Cardiac septum (tissue), 1 donor: ENCODE measurements around the gene SNRNP200. TPM values are rescaled to one million over a fixed set of nuclear protein-coding genes. Genes with fewer than 3 reads are reported as not detected.

Source experiments
- DNase-seq: peaks from one replicate; pipeline ENCODE4 v3.0.0-alpha.2; 2020; ENCODE audit warnings: low spot score
- intact Hi-C: fragments of 100-400 bp; cut with DNase I; formaldehyde crosslinking; loops from one replicate; pipeline ENCODE4 v1.14.0; 2022
- total RNA-seq: library from RNA; stranded (reverse); fragmentation: NEBNext Ultra II Directional; extraction: Animal tissue kit (Norgen Biotek cat#: 25700); gene quantifications from one replicate; pipeline ENCODE4 v1.2.1, GENCODE V29; 2021
- donor health status: DM: no; HTN: no; CAD: no.

SNRNP200 gene
- total RNA-seq, 1 donor from 2014 or later: 62.2 TPM

DNA sequence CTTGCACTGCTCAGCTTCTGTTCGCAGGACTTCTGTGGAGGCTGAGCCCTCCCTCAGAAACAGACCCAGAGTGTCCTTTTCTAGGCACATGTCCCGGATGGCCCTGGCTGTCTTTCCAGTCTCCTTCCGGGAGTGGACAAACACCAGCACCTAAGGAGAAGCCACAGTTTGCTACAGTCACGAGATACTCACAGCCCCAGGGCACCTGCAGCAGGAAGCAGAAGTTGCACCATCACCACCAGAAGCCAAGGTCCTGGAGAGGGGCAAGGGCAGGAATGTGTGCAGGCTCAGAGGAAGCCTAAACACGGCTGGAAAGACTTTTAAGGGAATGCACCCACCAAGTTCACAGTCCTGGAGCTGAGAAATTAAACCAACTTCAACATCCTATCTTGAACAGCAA lies 13.6 kb downstream of the SNRNP200 start:
- intact Hi-C loops: no loop called here
- no peak for DNase-seq

DNA sequence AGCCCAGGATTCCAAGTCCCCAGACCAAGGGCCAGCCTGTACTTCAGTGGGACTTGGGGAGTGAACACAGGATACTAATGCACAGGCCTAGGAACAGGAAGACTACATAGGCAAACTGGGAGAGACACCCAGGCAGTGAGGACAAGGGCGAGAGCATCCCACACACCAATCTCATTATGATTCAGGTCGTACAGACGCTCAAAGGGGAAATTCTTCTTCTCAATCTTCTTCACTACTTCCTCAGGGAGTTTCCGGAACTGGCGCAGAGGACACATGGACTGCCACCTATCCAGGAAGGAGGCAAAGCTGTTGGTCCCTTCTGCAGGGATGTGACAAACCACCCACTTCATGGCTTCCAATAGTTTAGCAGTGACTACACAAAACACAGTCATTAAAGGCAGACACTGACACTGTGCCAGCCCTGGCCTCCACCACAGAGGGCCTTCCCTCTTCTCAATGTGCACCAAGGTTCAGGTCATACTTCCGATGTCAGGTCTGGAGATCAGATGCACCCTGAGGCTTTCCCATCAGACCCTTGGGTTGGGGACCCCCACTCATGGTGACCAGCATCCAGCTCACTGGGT lies 18.0 kb downstream of the SNRNP200 start:
- DNase-seq: no peak
- intact Hi-C loops: no loop called here

DNA sequence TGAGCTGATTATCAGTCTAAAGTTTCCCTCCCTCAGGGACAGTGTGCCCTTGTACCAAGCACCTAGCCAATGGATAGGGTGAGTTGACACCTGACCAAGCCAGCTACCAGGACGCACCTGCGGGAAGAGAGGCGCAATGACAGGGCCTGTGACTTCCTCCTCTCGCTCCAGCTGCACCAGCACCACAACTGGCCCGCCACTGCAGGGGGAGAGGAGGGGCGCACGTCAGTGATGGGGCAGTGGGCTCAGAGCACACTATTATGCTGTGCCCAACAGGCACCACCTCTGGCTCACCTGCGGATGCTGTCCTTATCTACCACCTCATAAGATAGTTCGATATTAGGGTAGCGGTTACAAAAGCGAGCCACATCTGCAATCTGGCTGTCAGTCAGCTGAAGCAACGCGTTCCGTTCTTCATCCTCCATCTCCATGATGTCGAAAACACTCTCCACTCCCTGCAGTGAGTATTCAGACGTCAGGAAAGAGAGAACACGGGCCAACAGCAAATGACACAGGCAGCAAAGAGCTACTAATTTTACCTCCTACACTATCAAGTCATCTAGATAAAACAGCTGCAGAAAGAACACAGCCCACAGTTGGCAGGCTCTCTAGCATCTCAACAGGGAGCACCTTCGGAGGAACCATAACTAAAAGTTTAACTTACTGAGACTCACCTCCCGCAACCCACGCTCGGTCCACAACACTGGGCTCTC lies 28.4 kb downstream of the SNRNP200 start:
- intact Hi-C loops: no loop called here
- DNase-seq: no peak

- DNase-seq: no peak
- intact Hi-C loops: no loop called here
These were observed 30.8 kb downstream of the SNRNP200 start for GRCh38 chr2:96274355-96275056.

DNA sequence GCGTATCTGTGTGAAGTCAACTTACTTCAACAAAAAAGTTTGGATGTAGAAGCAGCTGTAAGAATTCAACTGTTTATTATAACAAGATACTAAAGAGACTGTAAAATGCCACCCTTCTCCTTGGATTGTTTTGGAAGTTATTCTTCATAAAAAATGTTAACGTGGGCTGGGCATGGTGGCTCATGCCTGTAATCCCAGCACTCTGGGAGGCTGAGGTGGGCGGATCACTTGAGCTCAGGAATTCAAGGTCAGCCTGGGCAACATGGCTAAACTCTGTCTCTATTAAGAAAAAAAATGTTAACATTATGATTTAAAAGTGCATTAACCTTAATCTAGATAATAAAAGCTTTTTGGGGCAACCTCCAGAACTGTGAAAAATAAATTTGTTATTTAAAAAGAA lies 31.6 kb downstream of the SNRNP200 start:
- intact Hi-C loops: no loop called here
- no peak for DNase-seq

- DNase-seq: no peak
- intact Hi-C loops: no loop called here
These were observed 33.4 kb downstream of the SNRNP200 start for GRCh38 chr2:96271995-96272394.

- intact Hi-C loops: loop anchor here (2.0 to 10.0 kb wide), 3 partner anchors 37 to 253 kb away; partner anchors contain the start of genes DUSP2 and SNRNP200
- no peak for DNase-seq
These were observed 38.0 kb downstream of the SNRNP200 start for GRCh38 chr2:96267159-96267971.

GRCh38 chr2:96265840-96266679 lies 39.3 kb downstream of the SNRNP200 start, which contains the start of the genes CIAO1 and TMEM127:
TSS of gene CIAO1 (plus strand) at chr2:96266225. CDS start at chr2:96266351, 126 bp downstream.
TSS of gene TMEM127 (minus strand) at chr2:96265997. CDS start at chr2:96265381, 616 bp downstream.
- peak; percentile 100 for DNase-seq
- intact Hi-C loops: loop anchor here (1.0 to 10.0 kb wide), 4 partner anchors 39 to 251 kb away; partner anchors contain the start of genes DUSP2, SNRNP200 and STARD7

DNA sequence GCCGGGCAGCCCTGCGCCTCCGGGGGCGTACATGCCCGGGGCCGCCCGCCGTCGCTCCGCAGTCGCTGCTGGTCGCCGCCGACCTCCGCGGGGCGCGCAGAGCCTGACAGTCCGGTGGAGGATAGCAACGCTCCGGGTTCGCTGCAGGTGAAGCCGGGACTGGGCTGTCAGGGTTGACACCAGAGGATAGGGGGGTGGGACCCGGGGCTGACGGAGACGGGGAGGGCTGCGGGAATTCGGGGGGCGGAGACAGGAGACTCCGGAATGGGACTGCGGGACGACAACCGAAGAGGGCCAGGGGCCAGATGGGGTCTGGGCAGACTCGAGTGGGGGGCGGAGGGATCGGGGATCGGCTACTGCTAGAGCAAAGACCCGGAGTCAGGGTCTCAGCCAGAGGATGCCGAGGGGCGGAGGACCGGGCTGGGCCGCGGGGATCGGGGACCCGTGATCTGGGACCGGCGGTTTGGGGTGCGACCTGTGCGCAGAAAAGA lies 40.0 kb downstream of the SNRNP200 start:
- peak; percentile 84 for DNase-seq
- intact Hi-C loops: loop anchor here (5.0 to 10.0 kb wide), 2 partner anchors 118 to 251 kb away; partner anchors contain the start of gene DUSP2

GRCh38 chr2:96264656-96265348 lies 40.5 kb downstream of the SNRNP200 start:
- intact Hi-C loops: loop anchor here (5.0 to 10.0 kb wide), 2 partner anchors 118 to 250 kb away; partner anchors contain the start of gene DUSP2
- DNase-seq: no peak

DNA sequence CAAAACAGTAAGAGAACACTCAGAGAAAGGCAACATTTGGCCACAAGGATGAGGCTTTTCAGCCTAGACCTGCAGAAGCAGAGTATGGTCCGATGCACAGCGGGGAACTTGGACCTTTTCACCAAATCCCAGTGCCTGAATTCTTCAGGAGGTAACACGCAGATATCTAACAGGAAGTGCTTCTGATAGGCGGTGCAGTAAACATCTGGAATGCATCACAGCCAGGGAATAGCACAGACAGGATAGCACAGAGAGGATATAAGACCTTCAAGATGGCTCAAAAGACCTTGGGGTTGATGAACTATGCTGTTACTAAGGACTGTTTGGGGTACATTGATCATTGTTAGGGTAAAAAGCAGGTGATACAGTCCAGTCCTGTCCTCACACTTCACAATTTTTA lies 41.3 kb downstream of the SNRNP200 start:
- no peak for DNase-seq
- intact Hi-C loops: loop anchor here (10.0 kb wide), 1 partner anchor 249 kb away; no protein-coding TSS in a partner anchor

- intact Hi-C loops: loop anchor here (10.0 kb wide), 1 partner anchor 248 kb away; no protein-coding TSS in a partner anchor
- no peak for DNase-seq
These were observed 43.0 kb downstream of the SNRNP200 start for GRCh38 chr2:96262306-96262705.

DNA sequence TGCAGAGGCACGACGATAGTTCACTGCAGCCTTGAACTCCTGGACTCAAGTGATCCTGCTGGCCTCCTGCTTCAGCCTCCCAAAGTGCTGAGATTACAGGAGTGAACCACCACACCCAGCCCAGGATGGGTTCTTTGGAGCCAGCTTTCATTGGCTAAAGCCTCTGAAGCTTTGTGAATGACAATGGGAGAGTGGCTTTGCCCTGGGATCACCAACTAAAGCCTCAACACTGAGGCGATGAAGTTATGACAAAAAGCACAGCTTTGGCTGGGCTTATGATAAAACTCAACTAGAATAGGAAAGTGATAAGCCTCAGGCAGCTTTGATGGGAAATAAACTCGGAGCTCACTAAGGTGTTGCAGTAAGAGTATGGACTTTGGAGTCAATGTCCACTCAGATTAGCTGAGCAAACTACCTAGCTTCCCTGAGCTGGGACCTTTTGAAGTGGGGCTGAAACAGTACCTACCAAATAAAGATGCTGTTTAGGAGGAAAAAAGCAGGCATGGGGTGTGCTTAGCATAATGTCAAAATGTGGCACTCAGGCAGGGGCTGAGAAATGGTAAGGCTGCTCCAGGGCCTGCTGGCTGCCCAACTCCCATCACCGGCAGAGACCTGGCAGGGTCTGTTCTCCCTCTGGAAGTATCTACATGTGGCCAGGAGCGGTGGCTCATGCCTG lies 43.9 kb downstream of the SNRNP200 start:
- DNase-seq: no peak
- intact Hi-C loops: loop anchor here (10.0 kb wide), 1 partner anchor 247 kb away; no protein-coding TSS in a partner anchor

DNA sequence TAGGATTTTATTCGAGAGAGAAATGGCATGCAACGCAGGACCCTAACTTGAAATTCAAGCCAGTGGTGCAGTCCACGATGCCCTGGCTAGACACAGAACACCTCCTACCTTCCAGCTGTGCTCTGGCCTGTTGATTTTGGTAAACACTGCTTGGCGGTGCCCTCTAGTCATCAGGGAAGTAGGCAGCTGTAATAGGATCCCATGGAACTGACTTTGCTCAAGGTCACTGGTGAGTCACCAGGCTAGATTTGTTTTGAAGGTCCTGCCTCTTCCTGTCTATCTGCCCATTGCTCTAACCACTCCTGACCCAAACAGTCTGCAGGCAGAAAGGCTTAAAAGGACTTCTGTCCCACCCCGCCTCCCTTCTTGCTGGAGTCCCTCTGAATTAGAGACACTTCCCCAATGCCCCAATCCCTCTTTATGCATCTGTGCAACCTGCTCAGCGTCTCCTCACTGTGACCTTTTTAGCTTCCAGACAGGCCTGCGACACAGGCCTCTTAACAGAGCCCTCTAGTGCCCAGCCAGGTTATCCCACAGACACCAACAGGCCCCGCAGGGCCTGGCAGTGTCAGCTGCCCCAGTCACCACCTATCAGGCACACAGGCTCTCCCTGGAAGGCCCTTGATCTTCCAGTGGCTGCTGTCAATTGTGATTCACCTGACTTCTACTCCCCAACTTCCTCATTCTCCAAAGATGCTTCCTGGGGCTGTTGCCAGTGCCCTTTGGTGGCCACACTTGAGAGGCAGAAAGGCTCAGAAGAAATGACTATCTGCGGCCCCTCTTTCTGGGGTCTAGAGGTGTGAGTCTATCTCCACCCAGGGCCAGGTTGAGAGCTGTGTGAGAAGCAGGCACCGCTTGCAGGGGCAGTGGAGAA lies 44.7 kb downstream of the SNRNP200 start:
- DNase-seq: peak; percentile 83
- intact Hi-C loops: loop anchor here (10.0 kb wide), 1 partner anchor 246 kb away; no protein-coding TSS in a partner anchor

- intact Hi-C loops: no loop called here
- DNase-seq: no peak
These were observed 45.8 kb downstream of the SNRNP200 start for GRCh38 chr2:96259497-96259921.
